Effector CD4-positive, alpha-beta T cell (primary cell): ENCODE results near the gene ZNF140.

ENCODE experiments used
- DNase-seq: peaks from one replicate; pipeline ENCODE4 v3.0.0-alpha.2; 2020
- total RNA-seq: gene quantifications from one replicate; lab custom pipeline; 2026; lab: John Stamatoyannopoulos, UW

The ZNF140 gene
- total RNA-seq: 18.0 reads per million, percentile 44 among the genes with 10 or more reads in this experiment

GRCh38 chr12:133080368-133081158 lies at the start of gene ZNF140:
Gene ZNF140 (plus strand): TSS chr12:133080923. CDS start chr12:133081321, 398 bp downstream.
- peak; percentile 91 for DNase-seq

DNA sequence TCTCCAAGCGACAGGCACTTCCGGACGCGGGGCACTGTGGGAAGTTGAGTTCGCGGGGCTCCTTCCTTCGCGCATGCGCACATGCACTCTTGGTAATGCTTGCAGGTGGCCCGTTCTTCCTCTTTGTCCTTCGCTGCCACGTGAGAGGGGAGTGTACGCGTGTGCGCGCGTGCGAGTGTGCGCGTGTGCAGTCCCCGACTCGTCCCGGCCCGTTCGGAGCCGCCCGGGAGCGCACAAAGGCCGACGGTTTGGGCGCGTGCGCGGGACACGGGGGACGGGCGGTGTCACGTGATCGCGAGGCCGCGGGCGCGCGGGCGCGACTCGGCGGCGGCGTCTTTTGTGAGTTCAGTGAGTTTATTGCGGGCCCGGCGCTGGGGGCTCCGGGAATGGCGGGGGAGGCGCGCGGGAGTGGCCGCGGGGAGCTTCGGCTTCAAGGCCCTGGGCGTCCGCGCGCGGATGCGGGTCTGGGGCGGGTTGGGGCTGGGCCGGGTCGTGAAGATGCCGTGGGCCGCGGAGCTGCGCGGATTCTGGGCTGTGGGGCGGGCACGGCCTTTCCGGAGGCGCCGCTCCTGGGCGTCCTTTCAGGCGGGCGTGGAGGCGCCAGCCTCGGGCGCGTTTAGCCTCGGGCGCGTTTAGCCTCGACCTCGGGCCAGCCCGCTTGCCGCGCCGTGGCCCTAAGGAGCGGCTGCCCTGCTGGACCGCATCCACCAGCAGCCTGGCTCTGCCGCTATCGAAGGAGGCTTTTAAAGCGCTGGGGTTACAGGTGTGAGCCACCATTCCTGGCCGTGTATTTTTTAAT lies 43.3 kb upstream of the ZNF140 start, which contains the start of gene ZNF84:
Gene ZNF84 (plus strand): TSS at position 303 of the 799 bp plus-strand sequence. CDS start 3,959 bp downstream, outside the sequence.
- peak; percentile 97 for DNase-seq

GRCh38 chr12:133038118-133038709 lies 42.5 kb upstream of the ZNF140 start:
- no peak for DNase-seq

DNA sequence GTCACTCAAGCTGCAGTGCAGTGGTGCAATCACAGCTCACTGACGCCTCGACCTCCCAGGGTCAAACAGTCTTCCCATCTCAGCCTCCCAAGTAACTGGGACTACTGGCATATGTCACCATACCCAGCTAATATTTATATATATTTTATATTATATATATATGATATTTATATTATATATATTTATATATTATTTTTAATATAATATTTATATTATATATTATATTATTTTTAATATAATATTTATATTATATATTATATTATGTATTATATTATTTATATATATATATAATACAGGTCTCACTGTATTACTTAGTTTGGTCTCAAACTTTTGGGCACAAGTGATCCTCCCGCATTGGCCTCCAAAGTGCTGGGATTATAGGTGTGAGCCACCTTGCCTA lies 34.0 kb upstream of the ZNF140 start:
- DNase-seq: no peak

GRCh38 chr12:133057446-133057845 lies 23.3 kb upstream of the ZNF140 start:
- no peak for DNase-seq

DNA sequence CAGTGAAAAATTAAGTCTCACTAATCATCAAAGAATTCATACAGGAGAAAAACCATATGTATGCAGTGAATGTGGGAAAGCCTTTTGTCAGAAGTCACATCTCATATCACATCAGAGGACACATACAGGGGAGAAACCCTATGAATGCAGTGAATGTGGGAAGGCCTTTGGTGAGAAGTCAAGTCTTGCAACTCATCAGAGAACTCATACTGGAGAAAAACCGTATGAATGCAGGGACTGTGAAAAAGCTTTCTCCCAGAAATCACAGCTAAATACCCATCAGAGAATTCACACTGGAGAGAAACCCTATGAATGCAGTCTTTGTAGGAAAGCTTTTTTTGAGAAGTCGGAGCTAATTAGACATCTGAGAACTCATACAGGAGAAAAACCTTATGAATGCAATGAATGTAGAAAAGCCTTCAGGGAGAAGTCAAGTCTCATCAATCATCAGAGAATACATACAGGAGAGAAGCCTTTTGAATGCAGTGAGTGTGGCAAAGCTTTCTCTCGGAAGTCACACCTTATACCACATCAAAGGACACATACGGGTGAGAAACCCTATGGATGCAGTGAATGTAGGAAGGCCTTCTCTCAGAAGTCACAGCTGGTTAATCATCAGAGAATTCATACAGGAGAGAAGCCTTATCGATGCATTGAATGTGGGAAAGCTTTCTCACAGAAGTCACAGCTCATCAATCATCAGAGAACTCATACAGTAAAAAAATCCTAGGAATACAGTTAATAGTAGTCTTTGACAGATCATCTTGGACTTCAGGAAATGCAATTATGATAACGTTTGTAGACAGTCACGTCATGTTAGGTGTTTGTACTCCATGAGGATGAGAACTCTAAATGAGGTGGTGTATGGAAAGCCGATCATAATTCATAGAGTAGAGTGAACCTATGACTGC lies 22.3 kb upstream of the ZNF140 start:
- no peak for DNase-seq

DNA sequence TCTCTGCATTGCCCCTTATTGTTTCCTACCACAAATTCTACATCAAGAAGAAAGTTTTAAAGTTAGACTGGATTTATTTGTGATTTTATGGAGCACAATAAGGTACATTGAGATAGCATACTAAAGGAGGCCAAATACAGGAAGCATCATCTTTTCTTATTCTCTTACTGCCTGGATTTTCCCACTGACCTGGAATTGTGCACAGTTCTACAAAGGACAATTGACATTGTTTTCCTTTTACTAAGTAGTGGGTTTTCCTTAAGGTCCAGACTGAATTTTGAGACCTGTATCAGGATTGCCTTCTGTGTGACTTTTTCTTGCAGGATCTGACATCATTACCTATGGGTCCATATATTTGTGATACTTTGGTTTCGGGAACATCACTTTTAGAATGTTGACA lies 18.8 kb upstream of the ZNF140 start:
- no peak for DNase-seq

DNA sequence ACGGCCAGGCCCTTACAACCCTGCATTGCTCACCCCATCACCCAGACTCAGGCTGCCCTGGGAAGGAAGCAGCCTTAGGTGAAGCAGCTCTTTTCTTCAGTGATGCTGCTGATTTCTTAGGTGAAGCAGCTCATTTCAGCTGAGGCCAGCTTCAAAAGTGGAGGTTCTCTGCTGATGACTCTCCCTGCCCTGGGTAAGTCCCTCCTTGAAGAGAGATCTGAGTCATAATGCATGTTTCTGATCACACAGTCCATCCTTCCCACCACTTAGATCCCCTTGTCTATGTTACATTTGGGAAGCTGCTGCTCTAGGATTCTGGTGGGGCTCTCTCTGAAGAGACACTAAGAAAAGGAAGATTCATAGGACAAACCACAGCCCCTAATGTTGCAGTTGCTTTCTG lies 17.2 kb upstream of the ZNF140 start:
- no peak for DNase-seq

- no peak for DNase-seq
These were observed 6.9 kb upstream of the ZNF140 start for GRCh38 chr12:133073836-133074235.

GRCh38 chr12:133080026-133080367 lies 726 bp upstream of the ZNF140 start:
- DNase-seq: peak; percentile 94

DNA sequence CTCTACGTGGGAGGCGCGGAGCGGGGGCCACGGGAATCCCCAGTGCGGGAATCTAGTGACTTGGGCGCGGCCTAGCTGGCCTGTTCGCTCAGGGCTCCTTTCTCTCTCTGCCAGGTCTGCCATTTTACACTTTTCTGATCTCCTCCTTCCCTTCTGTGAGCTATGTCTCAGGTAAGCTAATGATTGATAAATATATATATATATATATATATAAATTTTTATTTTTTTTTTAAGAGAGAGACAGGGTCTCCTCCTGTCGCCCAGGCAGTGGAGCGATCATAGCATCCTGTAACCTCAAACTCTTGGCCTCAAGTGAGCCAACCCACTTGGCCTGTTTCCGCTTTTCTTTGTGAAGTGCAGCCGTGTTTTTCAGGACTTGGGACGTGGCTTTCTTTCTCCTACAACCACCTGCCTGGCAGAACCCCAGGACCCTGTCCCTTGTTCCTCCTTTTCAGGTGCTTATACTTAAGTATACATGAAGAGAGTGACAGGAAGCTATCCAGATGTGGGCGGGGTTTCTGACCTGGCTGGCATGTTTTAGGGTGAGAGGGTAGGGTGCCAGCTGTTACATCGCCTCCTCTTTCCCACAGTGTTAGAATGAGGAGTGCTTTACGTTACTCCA lies 547 bp downstream of the ZNF140 start:
- no peak for DNase-seq

DNA sequence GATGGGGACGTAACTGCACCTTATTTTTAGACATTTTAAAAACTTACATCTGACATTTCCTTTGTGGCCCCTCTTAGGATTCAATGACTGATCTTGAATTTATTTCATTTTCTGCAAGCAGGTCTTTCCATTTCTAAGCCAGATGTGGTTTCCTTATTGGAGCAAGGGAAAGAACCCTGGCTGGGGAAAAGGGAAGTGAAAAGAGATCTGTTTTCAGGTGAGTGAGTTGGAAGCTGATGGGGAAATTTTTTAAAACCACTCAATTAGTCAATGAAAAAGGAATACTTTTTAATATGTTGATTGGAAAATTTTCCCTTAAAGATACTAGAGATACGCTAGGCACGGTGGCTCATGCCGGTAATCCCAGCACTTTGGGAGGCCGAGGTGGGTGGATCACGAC lies 2.6 kb downstream of the ZNF140 start:
- DNase-seq: no peak

DNA sequence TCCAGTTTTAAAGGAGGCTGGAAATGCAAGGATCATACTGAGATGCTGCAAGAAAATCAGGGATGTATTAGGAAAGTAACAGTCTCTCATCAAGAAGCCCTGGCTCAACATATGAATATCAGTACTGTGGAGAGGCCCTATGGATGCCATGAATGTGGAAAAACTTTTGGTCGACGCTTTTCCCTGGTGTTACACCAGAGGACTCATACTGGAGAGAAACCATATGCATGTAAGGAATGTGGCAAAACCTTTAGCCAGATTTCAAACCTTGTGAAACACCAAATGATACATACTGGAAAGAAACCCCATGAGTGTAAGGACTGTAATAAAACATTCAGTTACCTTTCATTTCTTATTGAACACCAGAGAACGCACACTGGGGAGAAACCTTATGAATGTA lies 24.9 kb downstream of the ZNF140 start:
- DNase-seq: no peak

GRCh38 chr12:133106253-133106652 lies 25.5 kb downstream of the ZNF140 start:
- no peak for DNase-seq

DNA sequence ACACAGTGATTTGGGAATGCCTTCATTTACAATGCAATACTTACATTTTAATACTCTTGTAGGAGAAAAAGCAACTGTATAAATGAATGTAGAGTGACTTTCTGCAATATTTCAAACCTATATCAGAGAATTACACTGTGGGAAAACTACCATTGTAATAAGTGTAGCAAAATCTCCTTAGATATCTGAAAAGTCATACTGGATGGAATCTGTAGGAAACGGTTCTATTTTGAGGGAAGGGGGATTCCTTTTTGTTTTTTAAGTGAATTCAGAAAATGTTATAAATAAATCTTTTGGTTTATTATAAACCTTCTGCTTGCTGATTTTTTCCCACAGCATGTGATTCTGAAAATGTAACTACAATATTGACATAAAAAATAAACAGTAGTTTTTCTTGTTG lies 26.4 kb downstream of the ZNF140 start:
- no peak for DNase-seq

GRCh38 chr12:133108150-133108549 lies 27.4 kb downstream of the ZNF140 start:
- DNase-seq: no peak

DNA sequence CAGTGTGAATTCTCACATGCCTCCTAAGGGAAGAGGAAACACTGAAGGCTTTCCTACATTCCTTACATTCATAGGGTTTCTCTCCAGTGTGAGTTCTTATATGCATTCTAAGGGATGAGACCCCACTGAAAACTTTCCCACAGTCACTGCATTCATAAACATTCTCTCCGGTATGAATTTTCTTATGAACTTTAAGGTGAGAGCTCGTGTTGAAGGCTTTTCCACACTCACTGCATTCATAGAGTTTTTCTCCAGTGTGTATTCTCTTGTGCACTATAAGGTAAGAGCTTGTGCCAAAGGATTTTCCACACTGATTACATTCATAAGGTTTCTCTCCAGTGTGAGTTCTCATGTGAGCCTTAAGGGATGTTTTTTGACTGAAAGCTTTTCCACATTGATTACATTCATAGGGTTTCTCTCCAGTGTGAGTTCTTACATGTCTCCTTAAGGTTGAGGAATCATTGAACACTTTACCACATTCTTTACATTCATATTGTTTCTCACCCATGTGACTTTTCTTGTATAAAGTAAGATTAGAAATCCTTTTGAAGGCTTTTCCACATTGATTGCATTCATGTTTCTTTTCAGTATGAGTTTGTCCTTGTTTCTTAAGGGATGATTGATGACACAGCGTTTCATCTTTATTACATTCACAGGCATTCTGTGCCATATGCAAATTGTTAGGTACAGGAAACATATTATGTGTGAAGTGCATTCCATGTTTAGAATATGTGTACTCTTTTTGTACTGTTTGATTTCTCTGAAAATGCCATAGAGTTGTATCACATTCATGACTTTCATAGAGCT lies 39.9 kb downstream of the ZNF140 start:
- DNase-seq: no peak

DNA sequence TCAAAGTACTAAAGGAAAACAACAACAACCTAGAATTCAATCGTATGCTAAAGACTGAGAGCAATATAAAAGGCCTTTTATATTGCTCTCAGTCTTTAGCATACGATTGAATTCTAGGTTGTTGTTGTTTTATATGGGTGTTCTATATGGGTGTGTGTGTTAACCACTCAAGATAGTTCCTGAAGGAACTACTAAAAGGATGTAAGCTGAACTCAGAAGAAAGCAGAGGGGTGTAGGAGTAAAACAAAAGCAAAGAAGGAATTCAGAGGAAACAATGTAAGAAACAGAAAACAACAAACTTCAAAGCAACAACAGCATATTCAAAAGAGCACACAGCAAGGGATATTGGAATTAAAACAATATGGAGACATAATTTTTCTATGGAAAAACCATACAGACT lies 44.0 kb downstream of the ZNF140 start:
- no peak for DNase-seq

DNA sequence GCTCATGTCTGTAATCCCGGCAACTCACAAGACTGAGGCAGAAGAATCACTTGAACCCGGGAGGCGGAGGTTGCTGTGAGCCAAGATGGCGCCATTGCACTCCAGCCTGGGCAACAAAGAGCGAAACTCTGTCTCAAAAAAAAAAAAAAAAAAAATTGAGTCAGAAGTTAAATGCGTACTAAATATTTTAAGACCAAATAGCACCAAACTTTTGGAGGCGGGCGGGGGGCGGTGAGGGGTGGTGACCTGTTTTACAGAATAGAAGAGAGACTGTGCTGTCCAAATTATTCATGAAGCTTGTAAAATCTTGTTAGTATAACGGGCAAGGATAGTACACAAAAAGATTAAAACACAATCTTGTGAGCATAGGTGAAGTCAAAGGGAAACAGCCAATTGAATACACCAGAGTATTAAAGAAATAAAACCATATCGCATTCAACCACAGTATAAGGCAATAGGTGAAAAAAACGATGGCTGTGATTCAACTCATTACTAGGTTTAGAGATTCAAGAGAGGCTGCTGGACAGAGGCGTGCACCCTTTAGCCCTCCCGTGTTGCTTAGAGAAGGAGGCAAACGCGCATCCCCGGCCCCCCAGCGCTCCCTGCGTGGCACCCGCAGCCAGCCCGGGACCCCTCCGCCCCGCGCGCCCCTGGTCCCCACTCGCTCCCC lies 48.8 kb downstream of the ZNF140 start:
- DNase-seq: no peak

- DNase-seq: peak; percentile 93
These were observed 49.5 kb downstream of the ZNF140 start, which contains the start of the genes ZNF10 and ZNF891 for GRCh38 chr12:133130038-133130807. Gene ZNF10 (plus strand): TSS chr12:133130627. CDS start chr12:133144493, 13,866 bp downstream. Gene ZNF891 (minus strand): TSS chr12:133130274. CDS start chr12:133121918, 8,356 bp downstream.
